G401.6 (cell line): ENCODE results near the gene EEF1AKMT1.
"Not testable (repeated sequence)": the region's sequence is repeated elsewhere in the genome, so short reads cannot be mapped to it uniquely, and the experiment has no call there.

Source experiments
- FAIRE-seq: peaks from 2 replicates; lab custom pipeline; 2012; peaks lifted over from hg19 to GRCh38; lab: Jason Lieb, UNC

The EEF1AKMT1 gene

GRCh38 chr13:20696073-20696472 lies 77.7 kb downstream of the EEF1AKMT1 start:
- no peak for FAIRE-seq

GRCh38 chr13:20691616-20692015 lies 82.1 kb downstream of the EEF1AKMT1 start:
- no peak for FAIRE-seq

- no peak for FAIRE-seq
Measured at GRCh38 chr13:20689291-20689690, 84.5 kb downstream of the EEF1AKMT1 start.

GRCh38 chr13:20686863-20687579 lies 86.7 kb downstream of the EEF1AKMT1 start:
- no peak for FAIRE-seq

GRCh38 chr13:20686167-20686566 lies 87.6 kb downstream of the EEF1AKMT1 start:
- FAIRE-seq = no peak

- no peak for FAIRE-seq
Measured at GRCh38 chr13:20685092-20685491, 88.7 kb downstream of the EEF1AKMT1 start.

GRCh38 chr13:20684546-20684945 lies 89.2 kb downstream of the EEF1AKMT1 start:
- FAIRE-seq = no peak

GRCh38 chr13:20684041-20684440 lies 89.7 kb downstream of the EEF1AKMT1 start:
- no peak for FAIRE-seq

GRCh38 chr13:20682061-20682460 lies 91.7 kb downstream of the EEF1AKMT1 start:
- no peak for FAIRE-seq

GRCh38 chr13:20681481-20681880 lies 92.3 kb downstream of the EEF1AKMT1 start:
- not testable (repeated sequence) for FAIRE-seq

GRCh38 chr13:20680416-20681080 lies 93.2 kb downstream of the EEF1AKMT1 start:
- FAIRE-seq = no peak

- FAIRE-seq = no peak
Measured at GRCh38 chr13:20679879-20680278, 93.9 kb downstream of the EEF1AKMT1 start.
